Measurements from ENCODE around the gene UBE3C. TPM values are rescaled to one million over a fixed set of nuclear protein-coding genes. Genes with fewer than 3 reads are reported as not detected.
"Not testable (repeated sequence)": the region's sequence is repeated elsewhere in the genome, so short reads cannot be mapped to it uniquely, and the experiment has no call there.

UBE3C gene
- total RNA-seq, 1 donor = 95.9 TPM

DNA sequence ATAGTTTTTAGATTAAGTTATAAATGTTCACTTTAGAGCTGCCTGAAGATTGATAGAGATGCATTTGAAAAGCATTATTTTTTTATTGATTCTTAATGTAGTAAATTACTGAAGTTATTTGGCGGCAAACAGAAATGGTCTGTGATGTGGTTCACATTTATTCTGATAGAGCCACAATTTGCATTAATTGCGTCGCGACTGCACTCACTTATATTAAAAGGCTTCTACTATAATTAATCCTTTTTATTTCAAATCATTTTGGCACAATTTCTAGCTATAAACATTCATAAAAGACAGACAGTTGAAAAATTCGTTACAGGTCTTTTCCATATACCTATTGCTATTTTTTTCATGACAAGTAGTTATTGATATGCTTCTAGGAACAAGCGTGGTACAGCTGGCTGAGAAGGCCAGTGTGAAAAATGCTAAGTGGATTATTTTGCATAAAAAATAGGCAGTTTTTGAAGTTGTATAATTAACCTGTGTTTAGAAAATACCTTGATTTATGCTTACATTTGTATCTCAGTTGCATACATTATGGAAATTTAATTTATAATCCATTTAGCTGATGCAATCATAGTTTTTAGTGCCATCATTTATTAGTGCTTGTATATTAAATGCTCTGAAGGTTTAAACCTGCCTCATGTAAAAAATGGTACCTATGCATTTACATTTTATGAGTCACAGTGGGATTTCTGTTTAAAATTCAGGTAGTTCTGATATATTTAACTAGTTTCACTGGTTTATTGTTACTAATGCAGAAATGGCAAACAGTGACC, 106.0 kb downstream of the UBE3C start:
- no peak overlapping the region for H2AFZ ChIP-seq (ENCODE audit: low read length)
- H3K9me3 ChIP-seq (ENCODE audit: low read depth, low read length) = no peaks in the 10 kb centered on the region
- TF ChIP-seq, protein P1, sequence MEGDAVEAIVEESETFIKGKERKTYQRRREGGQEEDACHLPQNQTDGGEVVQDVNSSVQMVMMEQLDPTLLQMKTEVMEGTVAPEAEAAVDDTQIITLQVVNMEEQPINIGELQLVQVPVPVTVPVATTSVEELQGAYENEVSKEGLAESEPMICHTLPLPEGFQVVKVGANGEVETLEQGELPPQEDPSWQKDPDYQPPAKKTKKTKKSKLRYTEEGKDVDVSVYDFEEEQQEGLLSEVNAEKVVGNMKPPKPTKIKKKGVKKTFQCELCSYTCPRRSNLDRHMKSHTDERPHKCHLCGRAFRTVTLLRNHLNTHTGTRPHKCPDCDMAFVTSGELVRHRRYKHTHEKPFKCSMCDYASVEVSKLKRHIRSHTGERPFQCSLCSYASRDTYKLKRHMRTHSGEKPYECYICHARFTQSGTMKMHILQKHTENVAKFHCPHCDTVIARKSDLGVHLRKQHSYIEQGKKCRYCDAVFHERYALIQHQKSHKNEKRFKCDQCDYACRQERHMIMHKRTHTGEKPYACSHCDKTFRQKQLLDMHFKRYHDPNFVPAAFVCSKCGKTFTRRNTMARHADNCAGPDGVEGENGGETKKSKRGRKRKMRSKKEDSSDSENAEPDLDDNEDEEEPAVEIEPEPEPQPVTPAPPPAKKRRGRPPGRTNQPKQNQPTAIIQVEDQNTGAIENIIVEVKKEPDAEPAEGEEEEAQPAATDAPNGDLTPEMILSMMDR (IDR thresholded peaks at IDR 0.05; ENCODE audit: extremely low read depth, low read depth, low read length) = no peak
- no peak overlapping the region for H3K27ac ChIP-seq (ENCODE audit: low read depth, low read length)
- no peak overlapping the region for H3K4me3 ChIP-seq (ENCODE audit: insufficient read depth, low read length)
- H3K4me2 ChIP-seq (ENCODE audit: insufficient read depth, low read length) = no peak overlapping the region
- H4K20me1 ChIP-seq (ENCODE audit: insufficient read depth, low read length) = peaks cover 3% of the 10 kb centered on the region
- no peaks in the 10 kb centered on the region for H3K4me1 ChIP-seq (ENCODE audit: insufficient read depth, low read length)
- peaks cover 13% of the 10 kb centered on the region for H3K36me3 ChIP-seq (ENCODE audit: insufficient read depth, low read length)
- peaks cover 16% of the 10 kb centered on the region for H3K79me2 ChIP-seq (ENCODE audit: insufficient read depth, low read length)
- H3K27me3 ChIP-seq (ENCODE audit: insufficient read depth, low read length) = no peaks in the 10 kb centered on the region
- DNase-seq (ENCODE audit: insufficient read length, low spot score, missing footprints) = no peak

DNA sequence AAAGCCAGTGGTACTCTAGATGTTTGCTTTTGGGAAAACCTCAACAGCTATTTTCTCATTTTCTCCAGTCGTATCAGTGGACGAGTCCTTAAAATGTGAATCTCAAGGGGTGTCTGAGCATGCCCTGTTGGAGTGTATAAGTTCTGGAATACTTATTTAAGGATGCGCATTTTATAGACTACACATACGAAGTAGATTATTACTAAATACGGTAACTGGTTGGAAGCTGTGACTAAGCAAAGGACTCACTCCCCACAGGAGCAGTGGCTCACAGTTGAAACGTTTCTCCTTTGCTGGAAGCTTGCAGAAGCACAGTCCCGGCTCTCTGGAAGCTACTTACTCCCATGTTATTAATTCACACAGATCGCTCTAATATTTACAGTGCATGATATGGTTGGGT, 107.3 kb downstream of the UBE3C start:
- Histone ChIP-seq H3K36me3 (ENCODE audit: insufficient read depth, low read length) (peaks cover 11% of the 10 kb centered on the region), H3K27me3 (ENCODE audit: insufficient read depth, low read length) (no peaks in the 10 kb centered on the region), H4K20me1 (ENCODE audit: insufficient read depth, low read length) (peaks cover 3% of the 10 kb centered on the region), H3K4me3 (ENCODE audit: insufficient read depth, low read length) (no peak overlapping the region), H3K4me2 (ENCODE audit: insufficient read depth, low read length) (no peak overlapping the region), H3K4me1 (ENCODE audit: insufficient read depth, low read length) (no peaks in the 10 kb centered on the region), H3K9me3 (ENCODE audit: low read depth, low read length) (no peaks in the 10 kb centered on the region), H3K27ac (ENCODE audit: low read depth, low read length) (no peak overlapping the region), H3K79me2 (ENCODE audit: insufficient read depth, low read length) (peaks cover 13% of the 10 kb centered on the region), H2AFZ (ENCODE audit: low read length) (no peak overlapping the region)
- no peak for DNase-seq (ENCODE audit: insufficient read length, low spot score, missing footprints)
- TF ChIP-seq, protein P1 (IDR thresholded peaks at IDR 0.05; ENCODE audit: extremely low read depth, low read depth, low read length) = no peak

DNA sequence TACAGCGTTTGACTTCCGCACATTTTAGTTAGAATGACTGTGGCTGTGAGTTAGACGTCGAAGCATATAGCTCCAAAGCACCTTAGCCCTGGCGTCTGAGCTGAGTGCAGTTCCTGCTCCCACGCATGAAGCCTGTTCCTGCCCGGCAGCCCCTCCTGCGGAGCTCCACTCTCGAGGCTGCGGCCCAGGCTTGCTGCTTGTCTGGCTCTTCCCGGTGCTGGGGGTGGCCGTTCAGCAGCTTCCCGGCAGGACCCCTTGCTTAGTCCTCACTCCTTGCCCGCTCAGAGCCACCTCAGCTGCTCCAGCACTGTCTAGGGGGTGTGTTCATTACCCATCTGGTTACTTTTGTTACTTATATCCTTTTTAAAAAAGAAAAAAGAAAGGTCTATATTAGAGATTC, 109.9 kb downstream of the UBE3C start:
- Histone ChIP-seq H2AFZ (ENCODE audit: low read length) (no peak overlapping the region), H3K27ac (ENCODE audit: low read depth, low read length) (no peak overlapping the region), H3K4me1 (ENCODE audit: insufficient read depth, low read length) (no peaks in the 10 kb centered on the region), H3K36me3 (ENCODE audit: insufficient read depth, low read length) (peaks cover 21% of the 10 kb centered on the region), H3K9me3 (ENCODE audit: low read depth, low read length) (no peaks in the 10 kb centered on the region), H3K27me3 (ENCODE audit: insufficient read depth, low read length) (no peaks in the 10 kb centered on the region), H3K4me3 (ENCODE audit: insufficient read depth, low read length) (no peak overlapping the region), H4K20me1 (ENCODE audit: insufficient read depth, low read length) (no peaks in the 10 kb centered on the region), H3K79me2 (ENCODE audit: insufficient read depth, low read length) (no peaks in the 10 kb centered on the region), H3K4me2 (ENCODE audit: insufficient read depth, low read length) (no peak overlapping the region)
- no peak for DNase-seq (ENCODE audit: insufficient read length, low spot score, missing footprints)
- TF ChIP-seq, protein P1 (IDR thresholded peaks at IDR 0.05; ENCODE audit: extremely low read depth, low read depth, low read length) = no peak

- no peak overlapping the region for H3K27ac ChIP-seq (ENCODE audit: low read depth, low read length)
- H3K4me3 ChIP-seq (ENCODE audit: insufficient read depth, low read length) = no peak overlapping the region
- TF ChIP-seq, protein P1 (IDR thresholded peaks at IDR 0.05; ENCODE audit: extremely low read depth, low read depth, low read length) = peak; percentile 80
- H3K36me3 ChIP-seq (ENCODE audit: insufficient read depth, low read length) = peaks cover 35% of the 10 kb centered on the region
- no peaks in the 10 kb centered on the region for H3K27me3 ChIP-seq (ENCODE audit: insufficient read depth, low read length)
- no peak overlapping the region for H3K4me2 ChIP-seq (ENCODE audit: insufficient read depth, low read length)
- no peaks in the 10 kb centered on the region for H4K20me1 ChIP-seq (ENCODE audit: insufficient read depth, low read length)
- H3K4me1 ChIP-seq (ENCODE audit: insufficient read depth, low read length) = no peaks in the 10 kb centered on the region
- no peaks in the 10 kb centered on the region for H3K9me3 ChIP-seq (ENCODE audit: low read depth, low read length)
- no peaks in the 10 kb centered on the region for H3K79me2 ChIP-seq (ENCODE audit: insufficient read depth, low read length)
- no peak overlapping the region for H2AFZ ChIP-seq (ENCODE audit: low read length)
- no peak for DNase-seq (ENCODE audit: insufficient read length, low spot score, missing footprints)
Measured at GRCh38 chr7:157250605-157251228, 112.0 kb downstream of the UBE3C start.

- H3K79me2 ChIP-seq (ENCODE audit: insufficient read depth, low read length); H3K27ac ChIP-seq (ENCODE audit: low read depth, low read length); H3K9me3 ChIP-seq (ENCODE audit: low read depth, low read length); H3K4me1 ChIP-seq (ENCODE audit: insufficient read depth, low read length); H4K20me1 ChIP-seq (ENCODE audit: insufficient read depth, low read length); H3K4me3 ChIP-seq (ENCODE audit: insufficient read depth, low read length); H3K4me2 ChIP-seq (ENCODE audit: insufficient read depth, low read length); H3K27me3 ChIP-seq (ENCODE audit: insufficient read depth, low read length); DNase-seq (ENCODE audit: insufficient read length, low spot score, missing footprints); H2AFZ ChIP-seq (ENCODE audit: low read length): not testable (repeated sequence)
- peaks cover 42% of the 10 kb centered on the region for H3K36me3 ChIP-seq (ENCODE audit: insufficient read depth, low read length)
Measured at GRCh38 chr7:157251817-157252216, 113.1 kb downstream of the UBE3C start.
